Upper lobe of left lung (tissue), 6 donors: ENCODE data around the gene ZBTB8B. TPM values are rescaled to one million over a fixed set of nuclear protein-coding genes. Genes with fewer than 3 reads are reported as not detected.
"Not testable (repeated sequence)": the region's sequence is repeated elsewhere in the genome, so short reads cannot be mapped to it uniquely, and the experiment has no call there.

Source experiments
- ATAC-seq, 2 donors: fragments of 200-7000 bp; cut with Tn5 transposase; one replicate each; pipeline ENCODE4 v1.9.1; 2022; ENCODE audit warnings: mild to moderate bottlenecking in 2 of 2, moderate library complexity in 2 of 2; ENCODE audit not compliant: low FRiP score in 2 of 2
- DNase-seq, 2 donors: peaks; one replicate each; pipeline ENCODE4 v3.0.0-alpha.2; 2019 to 2020
- H3K27ac ChIP-seq, 4 donors: fragments of 200-600 bp; sonication (generic); one replicate each; pipeline ENCODE4 v1.5.1; 2016 to 2019
- H3K27me3 ChIP-seq, 4 donors: fragments of 200-600 bp; sonication (generic); one replicate each; pipeline ENCODE4 v1.5.1; 2017 to 2019
- H3K36me3 ChIP-seq, 4 donors: fragments of 200-600 bp; sonication (generic); one replicate each; pipeline ENCODE4 v1.5.1; 2016 to 2019
- H3K4me1 ChIP-seq, 4 donors: fragments of 200-600 bp; sonication (generic); one replicate each; pipeline ENCODE4 v1.5.1; 2018 to 2019
- H3K4me3 ChIP-seq, 4 donors: fragments of 200-600 bp; sonication (generic); one replicate each; pipeline ENCODE4 v1.5.1; 2017 to 2019; ENCODE audit warnings: mild to moderate bottlenecking in 2 of 4, moderate library complexity in 1 of 4
- H3K9me3 ChIP-seq, 4 donors: fragments of 200-600 bp; sonication (generic); one replicate each; pipeline ENCODE4 v1.5.1; 2018 to 2019
- CTCF ChIP-seq, 6 experiments: fragments of 450-650 bp in 4 of 6; fragments of 200-600 bp in 2 of 6; sonication (generic) in 2 of 6; IDR thresholded peaks; one replicate each; pipeline ENCODE4 v1.5.1; 2016 to 2019; ENCODE audit warnings: antibody characterized with exemption in 6 of 6
- EP300 ChIP-seq, 4 donors: sonication (generic); formaldehyde crosslinking; IDR thresholded peaks; one replicate each; pipeline ENCODE4 v1.5.1; 2017; ENCODE audit warnings: antibody characterized with exemption in 4 of 4, control low read depth in 2 of 4
- POLR2A ChIP-seq, 4 donors: fragments of 450-650 bp; IDR thresholded peaks; one replicate each; pipeline ENCODE4 v1.5.1; 2016 to 2017; ENCODE audit warnings: antibody characterized with exemption in 4 of 4, mild to moderate bottlenecking in 2 of 4
- POLR2AphosphoS5 ChIP-seq, 2 donors: sonication (generic); formaldehyde crosslinking; IDR thresholded peaks; one replicate each; pipeline ENCODE4 v1.5.1; 2017; ENCODE audit warnings: antibody characterized with exemption in 2 of 2
- WGBS, 2 donors: methylation state at CpG; one replicate each; pipeline ENCODE4 v1.1.5; 2017 to 2018; 5-methylcytosine and 5-hydroxymethylcytosine counted together
- total RNA-seq, 6 donors: library from RNA; depleted of rRNA in 4 of 6; stranded (reverse); fragments of >200 nt in 4 of 6; gene quantifications; one replicate each; pipeline versions ENCODE4 v1.1.0 to v1.2.1, GENCODE V29; 2016 to 2021
- donor health status: DM: no; HTN: no; CAD: no; lungs with moderate emphysema.
- donor health status: DM: no; HTN: yes; CAD: no; lungs with severe emphysema.

ZBTB8B gene
- total RNA-seq, 6 donors from 2014 or later, result under 0.01 to 0.10 (median 0.01) TPM; not detected in 2

GRCh38 chr1:32470991-32471694 is 6.3 kb downstream of the ZBTB8B start:
- Histone ChIP-seq H3K36me3 (no peaks in the 10 kb centered on the region), H3K4me3 (no peak overlapping the region), H3K27ac (no peak overlapping the region), H3K27me3 (peaks cover 0 to 3% (median 0%) of the 10 kb centered on the region in 4 donors), H3K9me3 (no peaks in the 10 kb centered on the region), H3K4me1 (no peaks in the 10 kb centered on the region)
- ATAC-seq, result peak in 1 of 2 donors; percentile 43
- DNase-seq, result peak in 1 of 2 donors; percentile 55
- WGBS, 2 donors, result 62 to 70% methylated on average over 18 to 25 of the region's 28 CpGs
- TF ChIP-seq POLR2A (IDR thresholded peaks at IDR 0.05), result no peak
- TF ChIP-seq CTCF (IDR thresholded peaks at IDR 0.05), result peak in 2 of 6 experiments; percentile 12 to 34

- H3K4me3 ChIP-seq, result no peak overlapping the region
- DNase-seq (no peak), ATAC-seq (no peak)
- no peaks in the 10 kb centered on the region for H3K36me3 ChIP-seq
- no peaks in the 10 kb centered on the region for H3K4me1 ChIP-seq
- peaks cover 0 to 2% (median 0%) of the 10 kb centered on the region in 4 donors for H3K27me3 ChIP-seq
- H3K27ac ChIP-seq, result no peak overlapping the region
- H3K9me3 ChIP-seq, result no peaks in the 10 kb centered on the region
- TF ChIP-seq EP300 (IDR thresholded peaks at IDR 0.05), result no peak
- TF ChIP-seq POLR2AphosphoS5 (IDR thresholded peaks at IDR 0.05), result no peak
- no peak for TF ChIP-seq POLR2A (IDR thresholded peaks at IDR 0.05)
- no peak for TF ChIP-seq CTCF (IDR thresholded peaks at IDR 0.05)
- WGBS, 2 donors, result 89 to 94% methylated on average over 3 of the region's 3 CpGs
Measured at GRCh38 chr1:32471695-32472362, 7.0 kb downstream of the ZBTB8B start.

GRCh38 chr1:32472966-32473365 is 8.1 kb downstream of the ZBTB8B start:
- 84 to 85% methylated on average over 11 of the region's 11 CpGs for WGBS, 2 donors
- DNase-seq, result peak in 1 of 2 donors; percentile 68
- ATAC-seq, result not testable (repeated sequence)

GRCh38 chr1:32474954-32475353 is 10.1 kb downstream of the ZBTB8B start:
- ATAC-seq (no peak), DNase-seq (no peak)
- Histone ChIP-seq H3K4me1 (no peaks in the 10 kb centered on the region), H3K9me3 (no peaks in the 10 kb centered on the region), H3K36me3 (no peaks in the 10 kb centered on the region), H3K4me3 (no peak overlapping the region), H3K27me3 (no peaks in the 10 kb centered on the region), H3K27ac (no peak overlapping the region)
- 76 to 83% methylated on average over 4 of the region's 4 CpGs for WGBS, 2 donors
- TF ChIP-seq CTCF (IDR thresholded peaks at IDR 0.05) (no peak), EP300 (IDR thresholded peaks at IDR 0.05) (no peak), POLR2AphosphoS5 (IDR thresholded peaks at IDR 0.05) (no peak), POLR2A (IDR thresholded peaks at IDR 0.05) (no peak)

More at GRCh38 chr1:32472966-32473365, 8.1 kb downstream of the ZBTB8B start:
- H3K27me3 ChIP-seq, H3K4me1 ChIP-seq, H3K9me3 ChIP-seq, H3K4me3 ChIP-seq, H3K27ac ChIP-seq, H3K36me3 ChIP-seq: not testable (repeated sequence)

GRCh38 chr1:32480003-32480402 is 15.1 kb downstream of the ZBTB8B start:
- H3K9me3 ChIP-seq, result no peaks in the 10 kb centered on the region
- DNase-seq (no peak), ATAC-seq (no peak)
- no peaks in the 10 kb centered on the region for H3K36me3 ChIP-seq
- no peak overlapping the region for H3K27ac ChIP-seq
- H3K4me1 ChIP-seq, result no peaks in the 10 kb centered on the region
- H3K4me3 ChIP-seq, result no peak overlapping the region
- no peaks in the 10 kb centered on the region for H3K27me3 ChIP-seq
- 62 to 64% methylated on average over 2 of the region's 2 CpGs for WGBS, 2 donors
- no peak for TF ChIP-seq POLR2AphosphoS5 (IDR thresholded peaks at IDR 0.05)
- TF ChIP-seq POLR2A (IDR thresholded peaks at IDR 0.05), result no peak
